HUDEP-2 (cell line): ENCODE measurements around the gene ZSCAN20.

Experiments used
- DNase-seq, 76 experiments: peaks; one replicate each; lab custom pipeline; 2025; ENCODE audit not compliant: unreplicated experiment in 76 of 76; lab: John Stamatoyannopoulos, UW

Gene ZSCAN20

GRCh38 chr1:33527934-33528333 is 55.5 kb downstream of the ZSCAN20 start:
- DNase-seq, result no peak

DNA sequence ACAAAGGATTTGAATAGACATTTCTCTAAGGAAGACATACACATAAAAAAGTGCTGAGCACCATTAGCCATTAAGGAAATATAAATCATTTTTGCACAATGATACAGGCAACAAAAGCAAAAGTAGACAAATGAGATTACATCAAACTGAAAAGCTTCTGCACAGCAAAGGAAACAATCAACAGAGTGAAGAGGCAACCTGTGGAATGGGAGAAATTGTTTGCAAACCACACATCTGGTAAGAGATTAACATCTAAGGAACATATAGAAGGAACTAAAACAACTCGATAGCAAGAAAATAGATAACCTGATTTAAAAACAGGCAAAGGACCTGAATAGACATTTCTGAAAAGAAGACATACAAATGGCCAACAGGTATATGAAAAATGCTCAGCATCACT is 57.5 kb downstream of the ZSCAN20 start:
- no peak for DNase-seq

DNA sequence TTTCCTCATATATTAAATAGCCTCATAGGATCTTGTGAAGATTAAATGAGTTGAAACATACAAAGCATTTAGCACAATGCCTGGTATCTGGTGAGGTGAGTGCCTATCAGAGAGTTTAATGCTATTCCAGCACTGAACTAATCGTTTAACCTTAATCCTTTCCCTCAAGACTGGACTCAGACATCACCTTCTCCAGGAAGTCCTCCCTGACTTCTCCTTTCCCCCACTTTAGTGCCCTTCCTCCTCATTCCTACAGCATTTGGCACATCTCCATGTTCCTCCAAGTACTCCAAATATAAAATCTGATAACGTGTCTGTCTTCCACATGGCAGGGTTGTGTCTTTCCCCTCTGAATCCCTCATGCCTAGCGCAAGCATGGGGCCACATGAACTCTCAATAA is 59.8 kb downstream of the ZSCAN20 start:
- no peak for DNase-seq

DNA sequence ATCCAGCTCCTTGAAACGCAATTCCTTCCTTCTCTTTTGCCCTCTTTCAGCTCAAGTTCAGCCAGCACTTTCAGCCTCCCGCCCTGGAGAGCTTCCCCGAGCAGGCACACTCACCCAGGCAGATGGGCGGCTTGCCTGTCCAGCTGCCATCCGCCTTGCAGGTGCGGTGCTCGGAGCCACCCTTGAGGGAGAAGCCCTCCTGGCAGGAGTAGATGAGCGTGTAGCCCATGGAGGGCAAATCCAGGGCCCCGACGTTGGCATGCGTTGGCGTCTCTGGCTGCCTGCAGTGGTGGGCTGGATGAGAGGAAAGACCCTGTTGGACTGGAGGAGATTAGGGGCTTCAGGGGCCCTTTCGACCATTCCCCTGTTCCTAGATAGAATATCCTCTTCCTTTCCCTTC is 60.5 kb downstream of the ZSCAN20 start:
- no peak for DNase-seq

DNA sequence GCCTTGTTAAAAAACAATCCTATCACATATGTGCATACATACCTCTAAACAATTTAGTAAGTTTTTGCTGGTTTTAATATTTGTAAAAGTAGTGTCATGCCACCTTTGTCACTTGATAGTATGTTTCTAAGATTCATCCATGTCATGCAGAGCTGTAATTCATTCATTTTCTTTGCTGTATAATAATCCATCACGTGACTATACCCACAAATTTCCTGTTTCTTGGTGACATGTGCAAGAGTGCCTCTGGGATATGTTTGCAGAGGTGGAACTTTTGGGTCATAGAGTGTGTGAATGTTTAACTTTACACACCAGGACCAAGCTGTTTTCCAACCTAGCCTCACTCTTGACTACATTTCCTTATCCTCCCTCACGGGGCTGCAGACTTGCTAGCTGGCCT is 62.9 kb downstream of the ZSCAN20 start:
- DNase-seq, result no peak

- no peak for DNase-seq
These were observed 65.4 kb downstream of the ZSCAN20 start for GRCh38 chr1:33537885-33538284.

- DNase-seq, result no peak
These were observed 69.5 kb downstream of the ZSCAN20 start for GRCh38 chr1:33541966-33542365.
